ENCODE measurements around the gene SUV39H2. TPM values are rescaled to one million over a fixed set of nuclear protein-coding genes. Genes with fewer than 3 reads are reported as not detected.
A peak's percentile ranks its signal among the peaks of the same experiment; 100 is the strongest.
"Not testable (repeated sequence)": the region's sequence is repeated elsewhere in the genome, so short reads cannot be mapped to it uniquely, and the experiment has no call there.

The SUV39H2 gene
- 15.4 TPM for polyA plus RNA-seq (2013, experiment 1 of 2; ENCODE audit: insufficient read length)
- polyA plus RNA-seq (2013, experiment 2 of 2; ENCODE audit: insufficient read length) = 5.0 TPM

GRCh38 chr10:14878266-14879123 lies at the start of gene SUV39H2:
Gene SUV39H2 (plus strand): TSS chr10:14878866. CDS start chr10:14878889, 23 bp downstream.
- peak; percentile 95 for DNase-seq

GRCh38 chr10:14833106-14833505 lies 45.6 kb upstream of the SUV39H2 start:
- no peak for DNase-seq

- DNase-seq = no peak
Observed at GRCh38 chr10:14836208-14836607, 42.5 kb upstream of the SUV39H2 start.

GRCh38 chr10:14837003-14837756 lies 41.5 kb upstream of the SUV39H2 start:
- no peak for DNase-seq

- DNase-seq = peak; percentile 99
Observed at GRCh38 chr10:14837757-14838581, 40.7 kb upstream of the SUV39H2 start, which contains the start of the genes CDNF, HSPA14 and MSANTD7. Gene CDNF (minus strand): TSS chr10:14838037. CDS start chr10:14837946, 91 bp downstream. Gene HSPA14 (plus strand): TSS chr10:14838306. CDS start chr10:14838403, 97 bp downstream. Gene MSANTD7 (plus strand): TSS chr10:14838306. CDS start chr10:14842285, 3,979 bp downstream.

GRCh38 chr10:14838582-14839304 lies 39.9 kb upstream of the SUV39H2 start:
- peak; percentile 24 for DNase-seq

GRCh38 chr10:14839305-14839695 lies 39.4 kb upstream of the SUV39H2 start:
- peak; percentile 11 for DNase-seq

- no peak for DNase-seq
Observed at GRCh38 chr10:14840178-14840577, 38.5 kb upstream of the SUV39H2 start.

GRCh38 chr10:14843327-14843988 lies 35.2 kb upstream of the SUV39H2 start:
- no peak for DNase-seq

- no peak for DNase-seq
Observed at GRCh38 chr10:14844948-14845347, 33.7 kb upstream of the SUV39H2 start.

GRCh38 chr10:14852236-14852635 lies 26.4 kb upstream of the SUV39H2 start:
- no peak for DNase-seq

- DNase-seq = no peak
Observed at GRCh38 chr10:14855453-14855852, 23.2 kb upstream of the SUV39H2 start.

- DNase-seq = no peak
Observed at GRCh38 chr10:14858338-14858960, 20.2 kb upstream of the SUV39H2 start.

- DNase-seq = no peak
Observed at GRCh38 chr10:14859043-14859442, 19.6 kb upstream of the SUV39H2 start.

- no peak for DNase-seq
Observed at GRCh38 chr10:14859775-14860174, 18.9 kb upstream of the SUV39H2 start.

GRCh38 chr10:14860791-14861190 lies 17.9 kb upstream of the SUV39H2 start:
- no peak for DNase-seq

- DNase-seq = not testable (repeated sequence)
Observed at GRCh38 chr10:14864466-14864865, 14.2 kb upstream of the SUV39H2 start.

GRCh38 chr10:14864871-14865270 lies 13.8 kb upstream of the SUV39H2 start:
- not testable (repeated sequence) for DNase-seq

GRCh38 chr10:14873090-14873760 lies 5.4 kb upstream of the SUV39H2 start:
- peak; percentile 61 for DNase-seq

GRCh38 chr10:14875941-14876340 lies 2.7 kb upstream of the SUV39H2 start:
- no peak for DNase-seq

Measured in fibroblast of skin of back (primary cell).